ENCODE measurements around the gene LAMTOR4.

DNA sequence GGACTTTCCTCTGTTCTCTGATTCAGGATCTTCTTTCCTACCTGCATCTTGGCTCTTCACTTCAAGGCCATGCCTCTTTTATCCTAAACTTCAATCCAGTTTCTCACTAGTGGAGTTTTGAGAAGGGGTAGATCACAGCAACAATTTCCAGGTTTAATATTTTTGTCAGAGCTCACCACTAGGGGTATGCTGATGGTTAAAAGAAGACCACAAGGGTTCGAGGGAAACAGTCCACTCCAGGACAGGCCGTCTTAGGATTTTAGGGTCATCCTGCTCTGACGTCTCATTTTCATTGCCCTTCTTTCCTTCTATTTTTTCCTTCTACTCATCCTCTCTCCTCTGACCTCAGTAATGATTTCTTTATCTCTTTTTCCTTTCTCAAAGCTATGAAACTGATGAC is 40.3 kb downstream of the LAMTOR4 start:
- TF ChIP-seq, protein P1, sequence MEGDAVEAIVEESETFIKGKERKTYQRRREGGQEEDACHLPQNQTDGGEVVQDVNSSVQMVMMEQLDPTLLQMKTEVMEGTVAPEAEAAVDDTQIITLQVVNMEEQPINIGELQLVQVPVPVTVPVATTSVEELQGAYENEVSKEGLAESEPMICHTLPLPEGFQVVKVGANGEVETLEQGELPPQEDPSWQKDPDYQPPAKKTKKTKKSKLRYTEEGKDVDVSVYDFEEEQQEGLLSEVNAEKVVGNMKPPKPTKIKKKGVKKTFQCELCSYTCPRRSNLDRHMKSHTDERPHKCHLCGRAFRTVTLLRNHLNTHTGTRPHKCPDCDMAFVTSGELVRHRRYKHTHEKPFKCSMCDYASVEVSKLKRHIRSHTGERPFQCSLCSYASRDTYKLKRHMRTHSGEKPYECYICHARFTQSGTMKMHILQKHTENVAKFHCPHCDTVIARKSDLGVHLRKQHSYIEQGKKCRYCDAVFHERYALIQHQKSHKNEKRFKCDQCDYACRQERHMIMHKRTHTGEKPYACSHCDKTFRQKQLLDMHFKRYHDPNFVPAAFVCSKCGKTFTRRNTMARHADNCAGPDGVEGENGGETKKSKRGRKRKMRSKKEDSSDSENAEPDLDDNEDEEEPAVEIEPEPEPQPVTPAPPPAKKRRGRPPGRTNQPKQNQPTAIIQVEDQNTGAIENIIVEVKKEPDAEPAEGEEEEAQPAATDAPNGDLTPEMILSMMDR (IDR thresholded peaks at IDR 0.05): no peak
- TF ChIP-seq POLR2A (IDR thresholded peaks at IDR 0.05; ENCODE audit: low read depth): no peak

Data from esophagus muscularis mucosa (tissue), 3 donors.